ENCODE data around the gene KCNQ5.
"Not testable (repeated sequence)": the region's sequence is repeated elsewhere in the genome, so short reads cannot be mapped to it uniquely, and the experiment has no call there.

Gene KCNQ5

DNA sequence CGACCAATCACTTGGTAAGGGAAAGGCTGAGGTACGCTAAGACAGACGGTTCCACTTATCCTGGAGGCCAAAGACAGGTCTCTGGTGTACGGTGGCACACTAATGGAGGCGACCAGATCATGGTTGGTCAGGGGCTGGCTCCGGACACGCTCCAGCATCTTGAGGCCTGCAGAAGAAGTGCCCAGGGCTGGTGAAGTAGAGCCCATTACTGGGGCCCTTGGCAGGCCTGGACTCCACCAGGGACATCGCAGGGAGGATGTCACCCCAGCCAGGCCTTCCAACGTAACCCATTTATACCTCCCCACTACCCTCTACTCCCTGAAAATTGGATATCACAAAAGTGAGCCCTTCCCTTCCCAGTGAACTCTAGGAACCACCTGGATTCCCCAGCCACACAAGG lies 587.3 kb downstream of the KCNQ5 start:
- no peak for DNase-seq

GRCh38 chr6:73216859-73217258 lies 595.0 kb downstream of the KCNQ5 start:
- no peak for DNase-seq

DNA sequence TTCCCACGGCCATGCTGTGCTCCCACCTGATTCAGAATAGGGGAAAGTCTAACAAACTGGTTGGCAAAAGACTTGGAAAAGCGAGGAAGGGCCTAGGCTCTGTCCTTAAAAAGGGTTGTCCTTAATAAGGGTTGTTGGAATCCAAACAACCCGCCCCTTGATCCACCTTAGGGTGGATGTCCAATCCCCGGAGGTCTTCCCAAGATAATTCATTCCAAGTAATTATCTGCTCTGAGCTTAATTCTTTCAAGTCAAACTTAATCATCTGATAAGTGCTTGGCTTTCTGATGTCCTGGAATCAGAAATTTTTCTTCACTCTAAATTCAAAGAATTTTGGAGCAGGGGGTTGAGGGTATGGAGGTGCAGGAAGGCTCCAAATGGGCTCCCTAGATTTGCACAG lies 603.5 kb downstream of the KCNQ5 start, which contains the start of gene KHDC1L:
Gene KHDC1L (minus strand): TSS at position 101 of the 400 bp plus-strand sequence. CDS start 88 bp downstream, at position 13.
- no peak for DNase-seq

GRCh38 chr6:73227606-73228255 lies 605.9 kb downstream of the KCNQ5 start:
- peak in 1 of 2 donors; percentile 13 for DNase-seq

GRCh38 chr6:73231986-73232391 lies 610.1 kb downstream of the KCNQ5 start:
- DNase-seq, result peak in 1 of 2 donors; percentile 54

DNA sequence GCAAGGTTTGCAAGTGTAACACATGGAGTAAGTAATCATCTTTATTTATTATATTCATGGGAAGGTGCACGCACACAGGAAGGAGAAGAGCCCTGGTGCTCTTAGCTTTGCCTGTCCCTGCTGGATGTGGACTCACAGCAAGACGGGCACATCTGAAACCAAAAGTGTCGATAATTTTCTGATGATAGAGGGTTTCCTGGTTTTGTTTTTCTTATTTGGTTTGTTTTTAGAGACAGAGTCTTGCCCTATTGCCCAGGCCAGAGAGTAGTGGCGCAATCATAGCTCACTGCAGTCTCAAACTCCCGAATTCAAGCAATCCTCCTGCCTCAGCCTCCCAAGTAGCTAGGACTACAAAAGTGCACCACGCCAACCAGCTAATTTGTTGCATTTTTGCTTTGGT lies 611.2 kb downstream of the KCNQ5 start:
- DNase-seq, result no peak

DNA sequence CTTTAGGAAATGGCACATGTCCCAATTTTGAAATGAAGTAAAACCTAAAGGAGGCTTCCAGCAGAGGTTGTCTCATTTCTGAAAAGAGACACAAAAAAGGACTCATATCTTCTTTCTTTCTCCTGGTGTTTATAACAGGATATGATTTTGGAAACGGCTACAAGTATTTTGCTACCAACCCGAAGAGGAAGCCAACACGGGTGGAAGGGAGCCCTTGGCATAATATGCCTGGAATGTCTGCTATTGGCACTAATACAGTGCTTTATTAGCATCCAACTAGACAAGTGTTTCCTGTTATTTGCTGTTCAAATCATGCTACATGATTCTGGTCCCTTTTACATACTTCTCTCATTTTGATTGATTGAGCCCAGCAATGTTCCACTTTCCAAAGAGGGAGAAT lies 612.1 kb downstream of the KCNQ5 start:
- DNase-seq, result not testable (repeated sequence)

DNA sequence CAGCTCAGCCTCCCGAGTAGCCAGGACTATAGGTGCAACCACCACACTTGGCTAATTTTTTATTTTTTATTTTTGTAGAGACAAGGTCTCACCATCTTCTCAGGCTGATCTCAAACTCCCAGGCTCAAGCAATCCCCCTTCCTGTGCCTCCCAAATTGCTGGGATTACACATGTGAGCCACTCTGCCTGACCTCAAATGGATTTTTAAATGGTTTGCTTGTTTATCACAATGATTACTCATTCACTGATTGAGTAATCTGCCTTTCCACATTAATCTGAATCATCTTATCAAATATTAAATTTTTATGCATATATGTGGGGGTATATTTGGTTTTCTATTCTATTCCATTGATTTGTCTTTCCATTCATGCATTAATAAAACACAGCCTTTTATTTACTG lies 612.9 kb downstream of the KCNQ5 start:
- DNase-seq, result no peak

- DNase-seq, result no peak
Measured at GRCh38 chr6:73236144-73236750, 614.4 kb downstream of the KCNQ5 start.

- no peak for DNase-seq
Measured at GRCh38 chr6:73240730-73241129, 618.9 kb downstream of the KCNQ5 start.

GRCh38 chr6:73242001-73242400 lies 620.1 kb downstream of the KCNQ5 start:
- DNase-seq, result no peak
